HepG2 (cell line): Measurements from ENCODE around the gene GAS2L2. TPM values are rescaled to one million over a fixed set of nuclear protein-coding genes. Genes with fewer than 3 reads are reported as not detected.

Experiments
- ATAC-seq: fragments of 200-7000 bp; cut with Tn5 transposase; 3 replicates; pipeline ENCODE4 v1.9.1; 2020; ENCODE audit warnings: mild to moderate bottlenecking, moderate library complexity
- BruUV-seq: library from RNA; stranded (reverse); fragments of 400-500 nt; replicated peaks from 2 replicates; lab custom pipeline; 2021; lab: Mats Ljungman, UMichigan
- CTCF ChIA-PET: fragments of 300-600 bp; formaldehyde crosslinking; extraction: SDS; loops from one replicate; lab custom pipeline; 2021; ENCODE audit warnings: low total read pairs, inconsistent platforms, low intra/inter-chr PET ratio; lab: Yijun Ruan, JAX
- POLR2A ChIA-PET: fragments of 350-600 bp; sonication (Branson Sonifier 250); formaldehyde crosslinking; loops from one replicate; lab custom pipeline; 2020; ENCODE audit warnings: antibody characterized with exemption, inconsistent platforms; lab: Yijun Ruan, JAX
- DNase-seq: peaks from one replicate; pipeline ENCODE4 v3.0.0-alpha.2; 2015; ENCODE audit warnings: low spot score
- FAIRE-seq: peaks from 3 replicates; lab custom pipeline; 2011; peaks lifted over from hg19 to GRCh38; lab: Jason Lieb, UNC
- H2AFZ ChIP-seq: one replicate; pipeline ENCODE4 v1.6.1; 2011; ENCODE audit warnings: low read length, inconsistent platforms
- H3K27ac ChIP-seq: fragments of 300-600 bp; 3 replicates; pipeline ENCODE4 v1.8.0; 2011; ENCODE audit warnings: mixed run types, mild to moderate bottlenecking, mixed read lengths, low read length, inconsistent platforms; ENCODE audit not compliant: insufficient read depth; ENCODE audit errors: extremely low read length
- H3K27me3 ChIP-seq, 2 experiments: fragments of 200-600 bp in 1 of 2; 2 replicates in 1 of 2; 3 replicates in 1 of 2; pipeline versions ENCODE4 v1.6.0 to v1.8.0; 2011; ENCODE audit warnings: low read length in 2 of 2, mild to moderate bottlenecking in 2 of 2, moderate library complexity in 2 of 2, inconsistent platforms in 1 of 2; ENCODE audit not compliant: insufficient read depth in 2 of 2, control insufficient read depth in 1 of 2
- H3K36me3 ChIP-seq, 2 experiments: fragments of 200-600 bp in 1 of 2; replicated peaks in 1 of 2; 2 replicates in 1 of 2; 3 replicates in 1 of 2; pipeline versions ENCODE4 v1.5.1 to v1.8.0; 2011; ENCODE audit warnings: low read length in 2 of 2, inconsistent platforms in 1 of 2; ENCODE audit not compliant: insufficient read depth in 2 of 2, control insufficient read depth in 1 of 2
- H3K4me1 ChIP-seq: 2 replicates; pipeline ENCODE4 v1.5.1; 2012; ENCODE audit warnings: low read length, inconsistent platforms; ENCODE audit not compliant: insufficient read depth
- H3K4me2 ChIP-seq: 2 replicates; pipeline ENCODE4 v1.6.0; 2011; ENCODE audit warnings: low read depth, low read length, inconsistent platforms
- H3K4me3 ChIP-seq, 3 experiments: fragments of 200-600 bp in 1 of 3; sonication (generic), shearing (Covaris generic) in 1 of 3; replicated peaks in 1 of 3; 2 replicates each; pipeline ENCODE4 v1.5.1; 2011 to 2016; ENCODE audit warnings: low read length in 3 of 3, inconsistent platforms in 2 of 3, low read depth in 2 of 3, mild to moderate bottlenecking in 2 of 3, control low read depth in 1 of 3, mixed read lengths in 1 of 3; ENCODE audit not compliant: insufficient read depth in 1 of 3
- H3K79me2 ChIP-seq: one replicate; pipeline ENCODE4 v1.6.1; 2011; ENCODE audit warnings: low read length, inconsistent platforms; ENCODE audit not compliant: insufficient read depth
- H3K9ac ChIP-seq: 2 replicates; pipeline ENCODE4 v1.6.0; 2011; ENCODE audit warnings: mild to moderate bottlenecking, low read depth, low read length, inconsistent platforms; ENCODE audit not compliant: insufficient read depth
- H3K9me3 ChIP-seq: 2 replicates; pipeline ENCODE4 v1.5.1; 2012; ENCODE audit warnings: mild to moderate bottlenecking, low read length
- H4K20me1 ChIP-seq: 2 replicates; pipeline ENCODE4 v1.6.0; 2011; ENCODE audit warnings: inconsistent platforms, mild to moderate bottlenecking, low read length, moderate library complexity; ENCODE audit not compliant: insufficient read depth
- HMGA1 ChIP-seq: sonication (generic); formaldehyde crosslinking; conservative IDR thresholded peaks from 2 replicates; pipeline ENCODE4 v1.4.0; 2020; ENCODE audit warnings: missing genetic modification reagents
- IKZF1 ChIP-seq: fragments of 450-650 bp; IDR thresholded peaks from 2 replicates; pipeline ENCODE4 v1.7.1; 2016
- KLF12 ChIP-seq: sonication (generic); formaldehyde crosslinking; IDR thresholded peaks from 2 replicates; pipeline ENCODE4 v1.4.0; 2020; ENCODE audit warnings: missing genetic modification reagents, borderline replicate concordance
- RFX3 ChIP-seq: IDR thresholded peaks from 2 replicates; pipeline ENCODE4 v1.6.1; 2016; ENCODE audit warnings: missing biosample characterization, missing genetic modification reagents
- TCF12 ChIP-seq, 2 experiments: fragments of 450-650 bp in 1 of 2; sonication (generic) in 1 of 2; formaldehyde crosslinking in 1 of 2; IDR thresholded peaks; 2 replicates each; pipeline versions ENCODE4 v1.6.1 to v1.8.0; 2017 to 2022; ENCODE audit warnings: antibody characterized with exemption in 1 of 2, mild to moderate bottlenecking in 1 of 2, missing genetic modification reagents in 1 of 2, moderate library complexity in 1 of 2
- ZNF331 ChIP-seq: sonication (generic); formaldehyde crosslinking; IDR thresholded peaks from 2 replicates; pipeline ENCODE4 v1.4.0; 2020; ENCODE audit warnings: missing genetic modification reagents
- ZNF577 ChIP-seq: sonication (generic); formaldehyde crosslinking; IDR thresholded peaks from 2 replicates; pipeline ENCODE4 v1.4.0; 2020; ENCODE audit warnings: mild to moderate bottlenecking, low read depth, missing genetic modification reagents, borderline replicate concordance
- ZNF720 ChIP-seq: sonication (generic); formaldehyde crosslinking; IDR thresholded peaks from 2 replicates; pipeline ENCODE4 v1.4.0; 2020; ENCODE audit warnings: missing genetic modification reagents
- ZZZ3 ChIP-seq: sonication (generic); formaldehyde crosslinking; IDR thresholded peaks from 2 replicates; pipeline ENCODE4 v1.4.0; 2020; ENCODE audit warnings: missing genetic modification reagents, mild to moderate bottlenecking, borderline replicate concordance
- WGBS: methylation state at CpG from one replicate; pipeline ENCODE4 v1.1.6; 2017; ENCODE audit warnings: low lambda C conversion rate; 5-methylcytosine and 5-hydroxymethylcytosine counted together
- in situ Hi-C: cut with HindIII; loops from 2 replicates; pipeline ENCODE4 v1.10.0; 2017; ENCODE audit warnings: low pct_unique_long_range_greater_than_20kb; ENCODE audit not compliant: extremely low pct_ligation_motif_present
- intact Hi-C: fragments of 100-400 bp; cut with micrococcal nuclease; formaldehyde crosslinking; loops from one replicate; pipeline ENCODE4 v1.10.0; 2022; ENCODE audit not compliant: unreplicated experiment
- polyA plus RNA-seq, 8 experiments: library from polyadenylated mRNA; depleted of rRNA in 3 of 8; stranded (reverse) in 7 of 8; unstranded in 1 of 8; fragments of >200 nt; fragmentation: Illumina TruSeq in 4 of 8; extraction: Trizol in 4 of 8; gene quantifications; 2 replicates each; pipeline versions ENCODE4 v1.2.1 to v1.2.3, GENCODE V29; 2011 to 2016; ENCODE audit warnings: low read depth in 4 of 8, missing spikeins in 1 of 8, mixed read lengths in 1 of 8; ENCODE audit not compliant: insufficient read depth in 1 of 8
- total RNA-seq, 5 experiments: library from RNA; depleted of rRNA; stranded (reverse); fragments of >200 nt; fragmentation: Illumina TruSeq; extraction: Trizol; gene quantifications; 2 replicates each; pipeline ENCODE4 v1.2.3, GENCODE V29; 2016; ENCODE audit warnings: low read depth in 1 of 5
- TF ChIP-seq, protein P1 (sequence below): IDR thresholded peaks from 2 replicates; pipeline ENCODE4 v1.6.1; 2016
- TF ChIP-seq, protein P2 (sequence below): sonication (generic); formaldehyde crosslinking; IDR thresholded peaks from 2 replicates; pipeline ENCODE4 v1.5.1; 2020; ENCODE audit warnings: mild to moderate bottlenecking, missing genetic modification reagents, moderate library complexity
- TF ChIP-seq, protein P3 (sequence below): IDR thresholded peaks from 2 replicates; pipeline ENCODE4 v1.4.0; 2020; ENCODE audit warnings: mild to moderate bottlenecking, missing genetic modification reagents
- TF ChIP-seq, protein P4 (sequence below): sonication (generic); formaldehyde crosslinking; IDR thresholded peaks from 2 replicates; pipeline ENCODE4 v1.5.0; 2020; ENCODE audit warnings: mild to moderate bottlenecking, missing genetic modification reagents
- TF ChIP-seq, protein P5 (sequence below): IDR thresholded peaks from 2 replicates; pipeline ENCODE4 v1.6.1; 2016; ENCODE audit warnings: missing genetic modification reagents, missing compliant biosample characterization

The GAS2L2 gene
- total and polyA plus RNA-seq, 2 of the 13 experiments (the other 11 are each of a cell fraction or from before 2014, with no cell fraction given): not detected

DNA sequence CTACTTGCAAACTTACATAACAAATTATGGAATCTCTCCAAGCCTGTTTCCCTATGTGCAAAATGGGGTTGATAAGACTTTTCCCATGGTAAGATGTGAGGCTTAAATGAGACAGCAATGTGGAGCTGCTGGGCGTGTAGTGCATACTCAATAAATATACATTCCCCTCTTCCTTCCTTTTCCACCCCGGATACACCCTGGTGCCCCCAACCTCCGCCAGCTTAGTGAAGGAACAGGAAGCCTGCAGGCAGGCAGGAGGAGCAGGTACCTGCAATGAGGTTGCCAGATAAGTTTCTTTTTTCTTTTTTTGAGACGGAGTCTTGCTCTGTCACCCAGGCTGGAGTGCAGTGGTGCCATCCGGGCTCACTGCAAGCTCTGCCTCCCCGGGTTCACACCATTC, 22.5 kb upstream of the GAS2L2 start (continued):
- TF ChIP-seq, protein P1, sequence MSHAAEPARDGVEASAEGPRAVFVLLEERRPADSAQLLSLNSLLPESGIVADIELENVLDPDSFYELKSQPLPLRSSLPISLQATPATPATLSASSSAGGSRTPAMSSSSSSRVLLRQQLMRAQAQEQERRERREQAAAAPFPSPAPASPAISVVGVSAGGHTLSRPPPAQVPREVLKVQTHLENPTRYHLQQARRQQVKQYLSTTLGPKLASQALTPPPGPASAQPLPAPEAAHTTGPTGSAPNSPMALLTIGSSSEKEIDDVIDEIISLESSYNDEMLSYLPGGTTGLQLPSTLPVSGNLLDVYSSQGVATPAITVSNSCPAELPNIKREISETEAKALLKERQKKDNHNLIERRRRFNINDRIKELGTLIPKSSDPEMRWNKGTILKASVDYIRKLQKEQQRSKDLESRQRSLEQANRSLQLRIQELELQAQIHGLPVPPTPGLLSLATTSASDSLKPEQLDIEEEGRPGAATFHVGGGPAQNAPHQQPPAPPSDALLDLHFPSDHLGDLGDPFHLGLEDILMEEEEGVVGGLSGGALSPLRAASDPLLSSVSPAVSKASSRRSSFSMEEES (CRISPR knock-in tag): no peak
- TF ChIP-seq RFX3: no peak
- no peak for TF ChIP-seq KLF12 (CRISPR knock-in tag)
- TF ChIP-seq ZZZ3 (CRISPR knock-in tag): no peak
- no peak for TF ChIP-seq ZNF331 (CRISPR knock-in tag)

DNA sequence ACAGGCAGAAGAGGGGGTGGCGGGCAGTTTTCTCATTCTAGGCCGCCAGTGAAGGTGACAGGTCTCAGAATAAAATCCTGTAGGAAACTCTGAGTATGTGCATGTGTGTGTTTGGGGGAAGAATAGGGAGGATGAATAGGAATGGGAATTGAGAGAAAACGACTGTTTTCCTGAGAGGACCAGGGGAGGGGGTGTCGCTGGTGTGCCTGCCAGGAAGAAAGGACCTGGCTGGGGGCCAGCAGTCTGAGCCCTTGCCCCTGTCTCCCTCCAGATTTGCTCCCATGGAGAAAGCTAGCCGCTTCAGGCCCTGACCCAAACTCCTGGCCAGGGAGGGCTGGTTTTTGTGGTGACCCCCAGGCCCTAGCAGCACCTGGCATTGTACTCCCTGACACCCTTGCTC, 22.0 kb upstream of the GAS2L2 start:
- H3K27me3 ChIP-seq: peaks cover 1 to 55% of the 10 kb centered on the region in 2 experiments; a peak in 3 of 5 replicates
- in situ Hi-C loops: no loop called here
- BruUV-seq: no TSS peak
- no peaks in the 10 kb centered on the region for H4K20me1 ChIP-seq
- FAIRE-seq (no peak), DNase-seq (no peak), ATAC-seq (no peak)
- H3K9ac ChIP-seq: no peak overlapping the region
- ChIA-PET CTCF (no interaction called here), POLR2A (interaction anchor here (0.7 kb wide), 1 partner anchor 34 kb away, joined by 3 read pairs; the partner anchor contains the start of gene TAF15)
- H2AFZ ChIP-seq: no peak overlapping the region
- no peaks in the 10 kb centered on the region for H3K79me2 ChIP-seq
- H3K4me3 ChIP-seq: no peak overlapping the region
- H3K4me1 ChIP-seq: no peaks in the 10 kb centered on the region
- no peaks in the 10 kb centered on the region for H3K9me3 ChIP-seq
- 21% methylated on average over 5 of the region's 5 CpGs for WGBS
- intact Hi-C loops: no loop called here
- no peak overlapping the region for H3K4me2 ChIP-seq
- TF ChIP-seq ZNF720 (no peak), HMGA1 (CRISPR knock-in tag) (no peak), IKZF1 (no peak), TCF12 (IDR thresholded peaks at IDR 0.05) (no peak), TCF12 (CRISPR knock-in tag; IDR thresholded peaks at IDR 0.05) (no peak), ZNF577 (CRISPR knock-in tag) (no peak)
- TF ChIP-seq, protein P2, sequence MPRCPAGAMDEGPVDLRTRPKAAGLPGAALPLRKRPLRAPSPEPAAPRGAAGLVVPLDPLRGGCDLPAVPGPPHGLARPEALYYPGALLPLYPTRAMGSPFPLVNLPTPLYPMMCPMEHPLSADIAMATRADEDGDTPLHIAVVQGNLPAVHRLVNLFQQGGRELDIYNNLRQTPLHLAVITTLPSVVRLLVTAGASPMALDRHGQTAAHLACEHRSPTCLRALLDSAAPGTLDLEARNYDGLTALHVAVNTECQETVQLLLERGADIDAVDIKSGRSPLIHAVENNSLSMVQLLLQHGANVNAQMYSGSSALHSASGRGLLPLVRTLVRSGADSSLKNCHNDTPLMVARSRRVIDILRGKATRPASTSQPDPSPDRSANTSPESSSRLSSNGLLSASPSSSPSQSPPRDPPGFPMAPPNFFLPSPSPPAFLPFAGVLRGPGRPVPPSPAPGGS (CRISPR knock-in tag): no peak
- TF ChIP-seq, protein P3, sequence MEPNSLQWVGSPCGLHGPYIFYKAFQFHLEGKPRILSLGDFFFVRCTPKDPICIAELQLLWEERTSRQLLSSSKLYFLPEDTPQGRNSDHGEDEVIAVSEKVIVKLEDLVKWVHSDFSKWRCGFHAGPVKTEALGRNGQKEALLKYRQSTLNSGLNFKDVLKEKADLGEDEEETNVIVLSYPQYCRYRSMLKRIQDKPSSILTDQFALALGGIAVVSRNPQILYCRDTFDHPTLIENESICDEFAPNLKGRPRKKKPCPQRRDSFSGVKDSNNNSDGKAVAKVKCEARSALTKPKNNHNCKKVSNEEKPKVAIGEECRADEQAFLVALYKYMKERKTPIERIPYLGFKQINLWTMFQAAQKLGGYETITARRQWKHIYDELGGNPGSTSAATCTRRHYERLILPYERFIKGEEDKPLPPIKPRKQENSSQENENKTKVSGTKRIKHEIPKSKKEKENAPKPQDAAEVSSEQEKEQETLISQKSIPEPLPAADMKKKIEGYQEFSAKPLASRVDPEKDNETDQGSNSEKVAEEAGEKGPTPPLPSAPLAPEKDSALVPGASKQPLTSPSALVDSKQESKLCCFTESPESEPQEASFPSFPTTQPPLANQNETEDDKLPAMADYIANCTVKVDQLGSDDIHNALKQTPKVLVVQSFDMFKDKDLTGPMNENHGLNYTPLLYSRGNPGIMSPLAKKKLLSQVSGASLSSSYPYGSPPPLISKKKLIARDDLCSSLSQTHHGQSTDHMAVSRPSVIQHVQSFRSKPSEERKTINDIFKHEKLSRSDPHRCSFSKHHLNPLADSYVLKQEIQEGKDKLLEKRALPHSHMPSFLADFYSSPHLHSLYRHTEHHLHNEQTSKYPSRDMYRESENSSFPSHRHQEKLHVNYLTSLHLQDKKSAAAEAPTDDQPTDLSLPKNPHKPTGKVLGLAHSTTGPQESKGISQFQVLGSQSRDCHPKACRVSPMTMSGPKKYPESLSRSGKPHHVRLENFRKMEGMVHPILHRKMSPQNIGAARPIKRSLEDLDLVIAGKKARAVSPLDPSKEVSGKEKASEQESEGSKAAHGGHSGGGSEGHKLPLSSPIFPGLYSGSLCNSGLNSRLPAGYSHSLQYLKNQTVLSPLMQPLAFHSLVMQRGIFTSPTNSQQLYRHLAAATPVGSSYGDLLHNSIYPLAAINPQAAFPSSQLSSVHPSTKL (CRISPR knock-in tag): no peak
- TF ChIP-seq, protein P4, sequence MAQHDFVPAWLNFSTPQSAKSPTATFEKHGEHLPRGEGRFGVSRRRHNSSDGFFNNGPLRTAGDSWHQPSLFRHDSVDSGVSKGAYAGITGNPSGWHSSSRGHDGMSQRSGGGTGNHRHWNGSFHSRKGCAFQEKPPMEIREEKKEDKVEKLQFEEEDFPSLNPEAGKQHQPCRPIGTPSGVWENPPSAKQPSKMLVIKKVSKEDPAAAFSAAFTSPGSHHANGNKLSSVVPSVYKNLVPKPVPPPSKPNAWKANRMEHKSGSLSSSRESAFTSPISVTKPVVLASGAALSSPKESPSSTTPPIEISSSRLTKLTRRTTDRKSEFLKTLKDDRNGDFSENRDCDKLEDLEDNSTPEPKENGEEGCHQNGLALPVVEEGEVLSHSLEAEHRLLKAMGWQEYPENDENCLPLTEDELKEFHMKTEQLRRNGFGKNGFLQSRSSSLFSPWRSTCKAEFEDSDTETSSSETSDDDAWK (CRISPR knock-in tag): no peak
- TF ChIP-seq, protein P5, sequence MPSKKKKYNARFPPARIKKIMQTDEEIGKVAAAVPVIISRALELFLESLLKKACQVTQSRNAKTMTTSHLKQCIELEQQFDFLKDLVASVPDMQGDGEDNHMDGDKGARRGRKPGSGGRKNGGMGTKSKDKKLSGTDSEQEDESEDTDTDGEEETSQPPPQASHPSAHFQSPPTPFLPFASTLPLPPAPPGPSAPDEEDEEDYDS (CRISPR knock-in tag): no peak
- no peak overlapping the region for H3K27ac ChIP-seq
- H3K36me3 ChIP-seq: no peaks in the 10 kb centered on the region
